DOHH2 (cell line): ENCODE measurements around the gene RC3H2.
"Not testable (repeated sequence)": the region's sequence is repeated elsewhere in the genome, so short reads cannot be mapped to it uniquely, and the experiment has no call there.

Experiments
- H3F3A ChIP-seq: fragments of 200-600 bp; sonication (generic), shearing (Covaris generic); 2 replicates; pipeline ENCODE4 v1.6.0; 2016; ENCODE audit warnings: antibody characterized with exemption, mild to moderate bottlenecking; ENCODE audit not compliant: control insufficient read depth, insufficient read depth
- H3K27ac ChIP-seq: fragments of 200-600 bp; sonication (generic); 2 replicates; pipeline ENCODE4 v1.5.1; 2014; ENCODE audit warnings: low read depth, mild to moderate bottlenecking, low read length, moderate library complexity
- H3K27me3 ChIP-seq: fragments of 200-600 bp; sonication (generic); 2 replicates; pipeline ENCODE4 v1.6.1; 2014; ENCODE audit warnings: mild to moderate bottlenecking, low read length, mixed read lengths; ENCODE audit not compliant: control insufficient read depth
- H3K36me3 ChIP-seq: fragments of 200-600 bp; sonication (generic); 2 replicates; pipeline ENCODE4 v1.6.1; 2014; ENCODE audit warnings: mild to moderate bottlenecking, low read length, moderate library complexity, mixed read lengths; ENCODE audit not compliant: control insufficient read depth
- H3K4me1 ChIP-seq: fragments of 200-600 bp; sonication (generic); 2 replicates; pipeline ENCODE4 v1.6.1; 2014; ENCODE audit warnings: mild to moderate bottlenecking, low read length, mixed read lengths; ENCODE audit not compliant: control insufficient read depth
- H3K4me2 ChIP-seq: fragments of 200-600 bp; sonication (generic); 2 replicates; pipeline ENCODE4 v1.6.0; 2014; ENCODE audit warnings: mild to moderate bottlenecking, low read length, moderate library complexity
- H3K4me3 ChIP-seq: fragments of 200-600 bp; sonication (generic); 2 replicates; pipeline ENCODE4 v1.5.1; 2014; ENCODE audit warnings: mild to moderate bottlenecking, low read length, mixed read lengths
- H3K79me2 ChIP-seq: fragments of 200-600 bp; sonication (generic); 2 replicates; pipeline ENCODE4 v1.6.1; 2014; ENCODE audit warnings: mild to moderate bottlenecking, low read length, mixed read lengths; ENCODE audit not compliant: control insufficient read depth
- H3K9me2 ChIP-seq: fragments of 200-600 bp; sonication (generic); replicated peaks from 2 replicates; pipeline ENCODE4 v1.6.1; 2014; ENCODE audit warnings: mild to moderate bottlenecking, low read length, mixed read lengths; ENCODE audit not compliant: control insufficient read depth
- H3K9me3 ChIP-seq: fragments of 200-600 bp; sonication (generic); 2 replicates; pipeline ENCODE4 v1.6.1; 2014; ENCODE audit warnings: antibody characterized with exemption, low read length, mixed read lengths; ENCODE audit not compliant: control insufficient read depth, insufficient read depth
- H4K20me1 ChIP-seq: fragments of 200-600 bp; sonication (generic); 2 replicates; pipeline ENCODE4 v1.6.0; 2014; ENCODE audit warnings: low read depth, mild to moderate bottlenecking, antibody characterized with exemption, low read length, moderate library complexity; ENCODE audit not compliant: control insufficient read depth, insufficient read depth
- EZH2phosphoT487 ChIP-seq: fragments of 200-600 bp; sonication (generic); IDR thresholded peaks from 2 replicates; pipeline ENCODE4 v1.6.1; 2017; ENCODE audit warnings: borderline replicate concordance, mild to moderate bottlenecking, antibody characterized with exemption, low read length, moderate library complexity, mixed read lengths
- TF ChIP-seq, protein P1 (sequence below): fragments of 200-600 bp; sonication (generic); IDR thresholded peaks from one replicate; pipeline ENCODE4 v1.5.1; 2014; ENCODE audit warnings: antibody characterized with exemption, mild to moderate bottlenecking, low read depth, low read length; ENCODE audit not compliant: poor library complexity, severe bottlenecking

Gene RC3H2

DNA sequence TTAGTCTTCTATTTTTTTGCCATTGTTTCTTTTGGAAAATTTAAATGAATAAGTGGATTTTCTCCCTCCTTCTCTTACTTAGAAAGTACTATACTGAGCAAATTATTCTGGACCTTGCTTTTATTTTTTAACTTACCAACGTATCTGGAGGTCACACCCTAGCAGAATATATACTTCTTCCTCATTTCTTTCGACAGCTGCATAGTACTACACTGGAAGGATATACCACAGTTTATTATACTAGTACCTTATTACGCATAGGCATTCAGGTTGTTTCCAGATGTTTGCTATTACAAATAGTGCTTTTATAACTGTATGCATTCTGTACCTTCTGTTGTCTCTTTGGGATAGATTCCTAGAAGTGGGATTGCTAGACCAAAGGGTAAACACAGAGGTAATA is 16.7 kb downstream of the RC3H2 start:
- Histone ChIP-seq H3K27ac (no peak overlapping the region), H3F3A (peaks cover 3% of the 10 kb centered on the region; the same call in 1 of the 2 replicates), H3K27me3 (no peaks in the 10 kb centered on the region), H3K9me2 (no peaks in the 10 kb centered on the region), H3K4me1 (no peaks in the 10 kb centered on the region), H4K20me1 (no peaks in the 10 kb centered on the region), H3K4me3 (no peak overlapping the region), H3K36me3 (peaks cover 79% of the 10 kb centered on the region), H3K9me3 (no peaks in the 10 kb centered on the region), H3K4me2 (no peak overlapping the region), H3K79me2 (no peaks in the 10 kb centered on the region)
- TF ChIP-seq, protein P1, sequence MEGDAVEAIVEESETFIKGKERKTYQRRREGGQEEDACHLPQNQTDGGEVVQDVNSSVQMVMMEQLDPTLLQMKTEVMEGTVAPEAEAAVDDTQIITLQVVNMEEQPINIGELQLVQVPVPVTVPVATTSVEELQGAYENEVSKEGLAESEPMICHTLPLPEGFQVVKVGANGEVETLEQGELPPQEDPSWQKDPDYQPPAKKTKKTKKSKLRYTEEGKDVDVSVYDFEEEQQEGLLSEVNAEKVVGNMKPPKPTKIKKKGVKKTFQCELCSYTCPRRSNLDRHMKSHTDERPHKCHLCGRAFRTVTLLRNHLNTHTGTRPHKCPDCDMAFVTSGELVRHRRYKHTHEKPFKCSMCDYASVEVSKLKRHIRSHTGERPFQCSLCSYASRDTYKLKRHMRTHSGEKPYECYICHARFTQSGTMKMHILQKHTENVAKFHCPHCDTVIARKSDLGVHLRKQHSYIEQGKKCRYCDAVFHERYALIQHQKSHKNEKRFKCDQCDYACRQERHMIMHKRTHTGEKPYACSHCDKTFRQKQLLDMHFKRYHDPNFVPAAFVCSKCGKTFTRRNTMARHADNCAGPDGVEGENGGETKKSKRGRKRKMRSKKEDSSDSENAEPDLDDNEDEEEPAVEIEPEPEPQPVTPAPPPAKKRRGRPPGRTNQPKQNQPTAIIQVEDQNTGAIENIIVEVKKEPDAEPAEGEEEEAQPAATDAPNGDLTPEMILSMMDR = no peak
- no peak for TF ChIP-seq EZH2phosphoT487

DNA sequence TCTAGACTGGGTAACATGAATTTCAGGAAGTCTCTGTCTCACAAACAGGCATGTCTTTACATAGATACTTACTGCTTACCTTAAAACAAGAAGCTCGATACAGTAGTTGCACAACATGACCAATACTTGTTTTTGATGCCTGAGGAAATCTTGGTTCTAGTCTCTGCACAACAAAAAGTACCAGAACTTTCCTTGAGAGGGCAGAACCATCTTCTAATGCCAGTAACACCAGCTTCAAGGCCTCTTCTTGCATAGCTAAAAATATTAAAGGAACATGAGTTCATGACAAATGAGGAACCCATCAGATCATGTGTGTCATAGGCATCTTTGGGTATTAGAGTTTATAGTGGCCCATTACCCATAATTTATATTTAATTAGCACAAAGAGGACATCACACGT is 22.0 kb downstream of the RC3H2 start:
- Histone ChIP-seq H4K20me1 (no peaks in the 10 kb centered on the region), H3K27me3 (no peaks in the 10 kb centered on the region), H3K9me3 (no peaks in the 10 kb centered on the region), H3K4me3 (no peak overlapping the region), H3F3A (no peaks in the 10 kb centered on the region; the same call in 1 of the 2 replicates), H3K9me2 (no peaks in the 10 kb centered on the region), H3K4me2 (no peak overlapping the region), H3K27ac (no peak overlapping the region), H3K4me1 (no peaks in the 10 kb centered on the region), H3K79me2 (no peaks in the 10 kb centered on the region), H3K36me3 (peaks cover 71% of the 10 kb centered on the region)
- TF ChIP-seq EZH2phosphoT487 = no peak
- TF ChIP-seq, protein P1 = no peak

DNA sequence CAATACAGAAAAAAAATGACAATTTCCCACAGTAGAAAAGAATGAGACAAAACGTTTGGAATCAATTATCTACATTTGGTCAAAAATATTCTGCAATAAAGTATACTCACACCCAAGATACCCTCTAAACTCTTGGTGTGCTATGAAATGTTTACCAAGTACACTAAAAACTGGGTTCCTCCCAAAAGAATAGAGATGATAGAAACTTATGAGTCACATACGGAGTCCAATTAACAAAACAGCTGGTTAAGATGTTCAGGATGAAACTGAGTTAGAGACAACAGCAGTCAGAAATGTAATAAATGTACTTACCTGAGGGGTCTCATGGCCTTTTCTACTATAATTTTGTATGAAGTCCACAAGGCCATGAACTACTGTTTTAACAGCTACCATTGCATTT is 25.7 kb downstream of the RC3H2 start:
- no peaks in the 10 kb centered on the region for H3F3A ChIP-seq
- H3K27me3 ChIP-seq = no peaks in the 10 kb centered on the region
- no peaks in the 10 kb centered on the region for H4K20me1 ChIP-seq
- no peak overlapping the region for H3K27ac ChIP-seq
- no peak for TF ChIP-seq EZH2phosphoT487
- TF ChIP-seq, protein P1 = no peak
- no peaks in the 10 kb centered on the region for H3K9me3 ChIP-seq
- no peaks in the 10 kb centered on the region for H3K9me2 ChIP-seq
- H3K4me2 ChIP-seq = no peak overlapping the region
- H3K36me3 ChIP-seq = peaks cover 84% of the 10 kb centered on the region
- no peaks in the 10 kb centered on the region for H3K79me2 ChIP-seq
- no peaks in the 10 kb centered on the region for H3K4me1 ChIP-seq
- H3K4me3 ChIP-seq = no peak overlapping the region

DNA sequence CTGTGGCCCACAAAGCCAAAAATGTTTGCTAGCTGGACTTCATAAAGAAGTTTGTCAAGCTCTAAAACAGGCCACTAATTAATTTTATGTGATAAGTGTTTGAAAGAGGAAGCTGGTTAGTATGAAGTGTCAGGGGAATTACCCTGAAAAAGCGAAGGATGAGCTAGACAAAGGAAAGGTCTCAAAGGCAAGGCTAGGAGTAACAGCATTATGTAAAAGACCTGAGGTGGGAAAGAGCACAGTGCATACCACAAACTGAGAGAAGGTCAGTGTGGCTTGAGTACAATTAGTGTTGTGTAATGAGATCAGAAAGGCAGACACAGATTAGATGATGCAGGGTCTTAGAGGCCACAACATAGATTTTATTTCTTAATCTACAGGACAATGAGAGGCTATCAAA is 29.6 kb downstream of the RC3H2 start:
- H3F3A ChIP-seq = no peaks in the 10 kb centered on the region
- no peak overlapping the region for H3K4me3 ChIP-seq
- H3K4me1 ChIP-seq = no peaks in the 10 kb centered on the region
- no peak overlapping the region for H3K4me2 ChIP-seq
- H4K20me1 ChIP-seq = no peaks in the 10 kb centered on the region
- no peak for TF ChIP-seq EZH2phosphoT487
- TF ChIP-seq, protein P1 = no peak
- peaks cover 76% of the 10 kb centered on the region for H3K36me3 ChIP-seq
- H3K9me3 ChIP-seq = no peaks in the 10 kb centered on the region
- H3K9me2 ChIP-seq = no peaks in the 10 kb centered on the region
- H3K27me3 ChIP-seq = no peaks in the 10 kb centered on the region
- H3K79me2 ChIP-seq = no peaks in the 10 kb centered on the region
- no peak overlapping the region for H3K27ac ChIP-seq

DNA sequence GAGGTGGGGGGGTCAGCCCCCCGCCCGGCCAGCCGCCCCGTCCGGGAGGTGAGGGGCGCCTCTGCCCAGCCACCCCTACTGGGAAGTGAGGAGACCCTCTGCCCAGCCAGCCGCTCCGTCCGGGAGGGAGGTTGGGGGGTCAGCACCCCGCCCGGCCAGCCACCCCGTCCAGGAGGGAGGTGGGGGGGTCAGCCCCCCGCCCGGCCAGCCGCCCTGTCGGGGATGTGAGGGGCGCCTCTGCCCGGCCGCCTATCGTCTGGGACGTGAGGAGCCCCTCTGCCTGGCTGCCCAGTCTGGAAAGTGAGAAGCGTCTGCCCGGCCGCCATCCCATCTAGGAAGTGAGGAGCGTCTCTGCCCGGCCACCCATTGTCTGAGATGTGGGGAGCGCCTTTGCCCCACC is 37.9 kb downstream of the RC3H2 start:
- not testable (repeated sequence) for H3K79me2 ChIP-seq, H3K27me3 ChIP-seq, H3K4me2 ChIP-seq, H4K20me1 ChIP-seq, H3K4me3 ChIP-seq, H3F3A ChIP-seq, H3K27ac ChIP-seq, H3K9me3 ChIP-seq, H3K9me2 ChIP-seq, H3K4me1 ChIP-seq
- H3K36me3 ChIP-seq = peaks cover 46% of the 10 kb centered on the region
